GM21825 (cell line): ENCODE results near the gene TGFBR3L.
"Not testable (repeated sequence)": the region's sequence is repeated elsewhere in the genome, so short reads cannot be mapped to it uniquely, and the experiment has no call there.

Source experiments
- ATAC-seq: cut with Tn5 transposase; IDR thresholded peaks from one replicate; pipeline ENCODE4 v1.9.1; 2021; ENCODE audit warnings: mild to moderate bottlenecking, moderate library complexity; ENCODE audit not compliant: unreplicated experiment

Gene TGFBR3L

GRCh38 chr19:7879111-7879807, 35.4 kb upstream of the TGFBR3L start:
- ATAC-seq: no peak

DNA sequence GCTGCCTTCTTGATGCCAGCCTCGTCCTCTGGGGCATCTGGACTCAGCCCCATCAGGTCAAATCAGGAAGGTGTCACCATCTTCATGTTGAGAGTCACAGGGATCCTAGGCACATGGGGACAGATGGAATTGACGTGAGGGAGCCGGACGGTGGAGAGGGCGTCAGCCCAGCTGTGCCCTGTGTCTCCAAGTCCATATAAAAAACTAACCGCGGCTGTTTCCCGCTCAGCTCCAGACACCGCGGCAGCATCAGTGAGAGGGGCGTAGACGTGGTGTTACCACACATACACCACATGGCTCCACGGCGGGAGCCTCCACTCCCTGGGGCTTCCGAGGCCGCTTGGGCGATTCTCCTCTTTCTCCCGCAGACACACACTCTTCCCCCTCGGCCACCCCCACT, 34.8 kb upstream of the TGFBR3L start:
- ATAC-seq: no peak

- no peak for ATAC-seq
Observed at GRCh38 chr19:7881910-7882309, 32.7 kb upstream of the TGFBR3L start.

- no peak for ATAC-seq
Observed at GRCh38 chr19:7883105-7883504, 31.5 kb upstream of the TGFBR3L start.

- no peak for ATAC-seq
Observed at GRCh38 chr19:7883796-7884570, 30.6 kb upstream of the TGFBR3L start.

GRCh38 chr19:7885818-7886217, 28.8 kb upstream of the TGFBR3L start:
- no peak for ATAC-seq

GRCh38 chr19:7887408-7888144, 27.1 kb upstream of the TGFBR3L start:
- ATAC-seq: no peak

GRCh38 chr19:7888145-7888825, 26.3 kb upstream of the TGFBR3L start, which contains the start of gene LRRC8E:
TSS of gene LRRC8E (plus strand) at chr19:7888510. CDS start at chr19:7895604, 7,094 bp downstream.
- no peak for ATAC-seq

- ATAC-seq: no peak
Observed at GRCh38 chr19:7888826-7889217, 25.8 kb upstream of the TGFBR3L start.

DNA sequence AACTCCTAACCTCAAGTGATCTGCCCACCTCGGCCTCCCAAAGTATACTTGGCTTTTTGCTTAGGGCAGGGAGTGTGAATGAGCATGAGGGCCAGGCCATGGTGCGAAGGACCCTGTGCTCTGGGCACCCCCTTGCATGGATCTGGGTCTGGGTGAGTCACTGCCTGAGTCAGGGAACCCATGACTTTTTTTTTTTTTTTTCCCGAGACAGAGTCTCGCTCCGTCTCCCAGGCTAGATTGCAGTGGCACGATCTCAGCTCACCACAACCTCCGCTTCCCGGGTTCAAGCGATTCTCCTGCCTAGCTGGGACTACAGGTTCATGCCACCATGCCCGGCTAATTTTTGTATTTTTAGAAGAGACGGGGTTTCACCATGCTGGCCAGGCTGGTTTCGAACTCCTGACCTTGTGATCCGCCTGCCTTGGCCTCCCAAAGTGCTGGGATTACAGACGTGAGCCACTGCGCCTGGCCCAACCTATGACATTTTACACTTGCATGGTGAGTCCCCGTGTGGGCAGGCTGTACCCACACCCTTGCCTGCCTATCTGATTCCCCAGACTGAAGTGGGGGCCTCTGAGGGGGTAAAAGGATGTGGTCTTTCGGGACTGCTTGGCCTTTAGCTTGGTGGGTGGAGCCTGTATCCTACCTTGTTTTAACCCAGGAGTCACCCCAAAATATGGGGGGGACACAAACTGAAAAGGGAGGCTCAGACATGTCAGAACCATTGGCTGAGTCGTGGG, 21.1 kb upstream of the TGFBR3L start:
- ATAC-seq: not testable (repeated sequence)

DNA sequence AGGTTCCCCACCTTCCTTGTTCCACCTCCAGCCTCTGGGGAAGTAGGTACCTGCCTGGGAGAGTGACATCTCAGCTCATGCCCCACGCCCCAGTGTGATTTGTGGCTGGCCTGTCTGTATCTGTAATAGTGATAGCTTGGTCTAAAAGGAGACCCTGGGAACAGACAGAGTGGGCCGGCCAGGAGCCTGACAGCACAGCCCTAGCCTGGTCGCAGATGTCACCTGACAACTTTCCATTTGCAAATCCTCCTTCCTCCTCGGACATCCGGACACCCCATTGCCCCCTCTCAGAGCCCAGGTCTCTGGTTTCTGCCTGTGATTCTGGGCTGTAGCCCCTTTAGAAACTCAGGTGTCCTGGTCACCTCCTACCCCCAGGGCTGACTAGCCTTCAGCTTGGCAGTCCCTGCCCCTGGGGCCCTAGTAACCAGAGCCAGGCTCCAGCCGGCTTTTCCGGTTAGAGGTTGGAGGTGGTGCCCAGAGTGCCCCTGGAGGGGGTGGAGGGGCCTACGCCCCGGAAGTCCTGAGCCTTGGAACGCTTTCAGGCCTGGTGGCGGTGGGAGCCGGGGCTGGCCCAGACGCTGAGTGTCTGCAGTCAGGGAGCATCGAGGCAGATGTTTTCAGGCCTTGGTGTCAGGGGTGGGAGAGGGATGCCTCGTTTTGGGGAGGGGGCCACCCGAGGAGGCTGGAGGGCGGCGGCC, 19.9 kb upstream of the TGFBR3L start:
- no peak for ATAC-seq

DNA sequence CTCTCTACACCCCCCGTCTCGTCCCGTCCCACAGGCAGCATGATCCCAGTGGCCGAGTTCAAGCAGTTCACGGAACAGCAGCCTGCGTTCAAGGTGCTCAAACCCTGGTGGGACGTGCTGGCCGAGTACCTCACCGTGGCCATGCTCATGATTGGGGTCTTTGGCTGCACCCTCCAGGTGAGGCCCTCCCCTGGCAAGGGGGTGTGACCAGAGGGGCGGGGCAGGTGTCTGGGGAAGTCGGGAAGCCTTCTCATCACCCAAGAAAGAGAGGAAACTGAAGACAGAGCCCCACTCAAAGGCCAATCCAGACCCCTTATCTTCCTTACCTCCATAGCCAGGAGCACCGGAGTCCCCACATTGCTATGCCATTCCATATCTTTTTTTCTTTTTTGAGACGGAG, 19.1 kb upstream of the TGFBR3L start:
- no peak for ATAC-seq

DNA sequence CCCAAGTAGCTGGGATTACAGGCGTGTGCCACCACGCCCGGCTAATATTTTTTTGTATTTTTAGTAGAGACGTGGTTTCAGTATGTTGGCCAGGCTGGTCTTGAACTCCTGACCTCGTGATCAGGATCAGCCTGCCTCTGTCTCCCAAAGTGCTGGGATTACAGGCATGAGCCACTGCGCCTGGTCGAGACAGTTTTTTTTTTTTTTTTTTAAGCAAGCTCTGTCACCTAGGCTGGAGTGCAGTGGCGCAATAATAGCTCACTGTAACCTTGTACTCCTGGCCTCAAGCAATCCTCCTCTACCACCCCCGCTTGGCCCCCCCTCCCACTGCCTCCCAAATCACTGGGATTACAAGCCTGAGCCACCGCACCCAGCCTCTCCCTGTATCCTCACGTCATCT, 17.3 kb upstream of the TGFBR3L start:
- no peak for ATAC-seq

GRCh38 chr19:7898967-7899366, 15.7 kb upstream of the TGFBR3L start:
- no peak for ATAC-seq

DNA sequence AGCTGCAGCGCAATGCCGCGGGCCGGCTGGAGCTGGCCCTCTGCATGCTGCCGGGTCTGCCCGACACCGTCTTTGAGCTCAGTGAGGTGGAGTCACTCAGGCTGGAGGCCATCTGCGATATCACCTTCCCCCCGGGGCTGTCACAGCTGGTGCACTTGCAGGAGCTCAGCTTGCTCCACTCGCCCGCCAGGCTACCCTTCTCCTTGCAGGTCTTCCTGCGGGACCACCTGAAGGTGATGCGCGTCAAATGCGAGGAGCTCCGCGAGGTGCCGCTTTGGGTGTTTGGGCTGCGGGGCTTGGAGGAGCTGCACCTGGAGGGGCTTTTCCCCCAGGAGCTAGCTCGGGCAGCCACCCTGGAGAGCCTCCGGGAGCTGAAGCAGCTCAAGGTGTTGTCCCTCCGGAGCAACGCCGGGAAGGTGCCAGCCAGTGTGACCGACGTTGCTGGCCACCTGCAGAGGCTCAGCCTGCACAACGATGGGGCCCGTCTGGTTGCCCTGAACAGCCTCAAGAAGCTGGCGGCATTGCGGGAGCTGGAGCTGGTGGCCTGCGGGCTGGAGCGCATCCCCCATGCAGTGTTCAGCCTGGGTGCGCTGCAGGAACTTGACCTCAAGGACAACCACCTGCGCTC, 14.8 kb upstream of the TGFBR3L start:
- no peak for ATAC-seq

- ATAC-seq: no peak
Observed at GRCh38 chr19:7900401-7900870, 14.2 kb upstream of the TGFBR3L start.

GRCh38 chr19:7900931-7901330, 13.7 kb upstream of the TGFBR3L start:
- ATAC-seq: no peak

GRCh38 chr19:7901337-7901736, 13.3 kb upstream of the TGFBR3L start:
- no peak for ATAC-seq

DNA sequence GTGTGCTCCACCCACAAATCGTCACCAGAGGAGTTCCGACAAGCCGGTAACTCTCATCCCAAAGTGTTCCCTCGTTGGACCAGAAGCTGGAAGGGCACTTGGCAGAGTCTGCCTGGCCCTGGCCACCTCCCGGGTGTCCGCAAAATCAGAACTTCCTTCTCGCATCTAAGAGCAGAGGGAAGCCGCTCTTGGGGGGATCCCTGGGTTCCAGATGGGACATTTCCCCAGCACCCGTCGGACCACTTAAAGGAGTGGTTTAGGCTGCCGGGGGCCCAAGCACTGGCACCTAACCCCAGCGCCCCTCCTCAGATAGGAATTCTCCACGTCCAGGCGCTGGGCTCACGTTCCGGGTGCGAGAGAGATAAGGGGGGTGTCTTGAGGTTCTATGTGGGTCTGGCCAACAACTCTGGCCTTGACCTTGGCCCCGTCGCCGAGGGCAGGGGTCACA, 11.8 kb upstream of the TGFBR3L start:
- ATAC-seq: no peak
